GM21528 (cell line): ENCODE measurements around the gene FAM110C.
"Not testable (repeated sequence)": the region's sequence is repeated elsewhere in the genome, so short reads cannot be mapped to it uniquely, and the experiment has no call there.

ENCODE experiments used
- ATAC-seq: cut with Tn5 transposase; IDR thresholded peaks from one replicate; pipeline ENCODE4 v1.9.1; 2021; ENCODE audit warnings: mild to moderate bottlenecking, moderate library complexity; ENCODE audit not compliant: unreplicated experiment, low FRiP score

The FAM110C gene

GRCh38 chr2:45342-46130, 769 bp downstream of the FAM110C start:
- no peak for ATAC-seq

DNA sequence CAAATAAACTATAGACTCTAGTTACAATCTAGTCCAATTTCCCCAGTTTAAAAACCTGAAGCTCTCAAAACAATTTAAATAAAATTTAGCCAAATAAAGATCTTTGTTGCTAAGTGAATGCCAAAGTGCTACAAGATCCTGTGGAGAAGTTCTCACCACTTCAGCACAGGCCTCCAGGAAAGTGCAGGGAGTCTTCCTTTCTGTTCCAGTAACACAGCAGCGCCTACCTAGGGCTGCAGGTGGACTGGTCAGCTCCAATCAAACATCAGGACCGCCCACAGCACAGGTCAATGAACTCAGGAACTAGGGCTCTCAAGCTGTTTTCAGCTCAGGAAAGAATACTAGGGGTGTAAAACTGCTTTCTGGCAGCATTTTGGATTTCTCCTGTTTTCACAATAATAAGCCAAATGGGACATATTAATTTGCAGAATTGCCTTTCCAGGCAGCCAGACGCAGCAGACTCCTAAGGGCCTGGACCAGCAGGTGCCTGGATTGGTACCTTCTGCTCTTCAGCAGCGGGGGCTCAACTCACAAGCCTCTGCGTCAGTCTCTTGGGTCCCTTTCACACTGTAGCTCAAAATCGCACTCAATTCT, 1.5 kb downstream of the FAM110C start:
- ATAC-seq: no peak

- no peak for ATAC-seq
These were observed 3.5 kb downstream of the FAM110C start for GRCh38 chr2:42788-43187.

DNA sequence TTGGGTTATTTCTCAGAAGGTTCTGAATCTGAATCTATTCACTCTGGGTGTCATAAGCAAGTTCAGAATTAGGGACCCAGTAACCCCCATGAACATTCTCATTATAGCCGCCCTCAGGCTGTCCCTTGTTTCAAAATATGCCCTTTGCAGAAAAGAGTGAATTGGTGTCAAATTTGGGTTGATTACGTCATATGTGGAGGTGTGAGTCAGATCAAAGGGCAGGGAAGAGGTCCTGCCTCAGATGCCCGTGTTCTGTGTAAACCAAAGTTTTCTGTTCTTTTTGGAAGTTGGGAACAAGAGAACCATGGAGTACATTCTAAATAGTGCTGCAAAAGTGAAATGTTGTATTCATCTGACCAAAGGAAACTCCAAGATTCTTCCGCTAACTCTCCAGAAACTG, 5.8 kb downstream of the FAM110C start:
- ATAC-seq: no peak

- no peak for ATAC-seq
These were observed 8.2 kb downstream of the FAM110C start for GRCh38 chr2:38155-38554.

GRCh38 chr2:36318-36717, 10.0 kb downstream of the FAM110C start:
- no peak for ATAC-seq

DNA sequence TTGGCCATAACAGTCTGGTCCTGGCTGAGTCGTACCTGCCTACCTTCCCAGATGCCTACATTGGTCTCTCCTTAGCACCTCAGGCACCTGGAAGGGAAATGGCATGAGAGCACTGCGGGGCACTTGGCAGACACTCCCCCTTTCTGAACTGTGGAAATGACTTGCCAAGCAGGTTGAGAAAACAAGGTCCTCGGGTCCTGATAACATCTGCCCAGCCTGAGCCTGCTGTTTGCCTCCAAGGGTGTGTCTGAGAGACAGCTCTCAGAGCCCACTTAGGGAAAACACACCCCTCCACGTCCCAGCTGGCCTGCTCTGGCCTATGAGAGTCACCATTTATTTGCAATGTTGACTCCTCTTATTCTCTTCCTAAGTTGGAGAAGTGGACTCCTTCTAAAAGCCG, 10.5 kb downstream of the FAM110C start:
- ATAC-seq: no peak

- no peak for ATAC-seq
These were observed 12.7 kb downstream of the FAM110C start for GRCh38 chr2:33620-34019.

DNA sequence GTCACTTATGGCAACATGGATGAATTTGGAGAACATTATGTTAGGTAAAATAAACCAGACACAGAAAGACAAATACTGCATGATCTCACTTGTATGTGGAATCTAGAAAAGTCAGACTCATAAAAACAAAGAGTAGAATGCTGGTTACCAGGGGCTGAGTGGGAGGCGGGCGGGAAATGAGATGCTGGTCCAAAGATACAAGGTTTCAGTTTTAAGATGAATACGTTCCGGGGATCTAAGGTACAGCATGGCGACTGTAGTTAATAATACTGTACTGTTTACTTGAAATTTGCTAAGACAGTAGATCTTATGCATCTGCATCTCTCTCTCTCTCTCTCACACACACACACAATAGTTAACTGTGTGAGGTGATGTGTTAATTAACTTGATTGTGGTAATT, 14.2 kb downstream of the FAM110C start:
- ATAC-seq: no peak

- ATAC-seq: no peak
These were observed 17.1 kb downstream of the FAM110C start for GRCh38 chr2:29253-29652.

DNA sequence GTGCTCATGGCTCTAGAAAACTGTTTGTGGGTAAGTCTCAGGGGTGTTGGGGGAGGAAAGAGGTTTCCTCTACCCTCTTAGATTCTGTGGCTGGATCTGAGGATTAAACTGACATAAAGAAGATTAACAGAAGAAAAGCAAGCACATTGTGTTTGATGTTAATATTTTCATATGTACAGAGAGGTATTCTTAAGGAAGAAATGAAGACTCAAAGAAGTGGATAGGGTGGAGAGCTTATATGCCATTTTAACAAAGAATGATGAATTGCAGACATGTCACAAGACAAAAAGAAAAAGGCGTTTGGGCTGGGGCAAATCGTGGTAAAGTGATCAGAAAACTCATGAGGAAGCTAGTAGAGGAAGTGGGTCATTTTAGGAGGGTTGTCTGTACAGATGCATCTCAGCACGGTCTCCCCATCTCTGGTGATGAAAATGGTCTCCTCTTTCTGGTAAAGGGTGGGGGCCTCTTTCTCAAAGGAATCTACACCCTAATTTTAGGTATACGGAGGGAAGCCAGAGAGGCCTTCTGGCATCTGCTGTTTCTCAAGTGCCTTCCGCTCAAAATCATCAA, 17.8 kb downstream of the FAM110C start:
- no peak for ATAC-seq

DNA sequence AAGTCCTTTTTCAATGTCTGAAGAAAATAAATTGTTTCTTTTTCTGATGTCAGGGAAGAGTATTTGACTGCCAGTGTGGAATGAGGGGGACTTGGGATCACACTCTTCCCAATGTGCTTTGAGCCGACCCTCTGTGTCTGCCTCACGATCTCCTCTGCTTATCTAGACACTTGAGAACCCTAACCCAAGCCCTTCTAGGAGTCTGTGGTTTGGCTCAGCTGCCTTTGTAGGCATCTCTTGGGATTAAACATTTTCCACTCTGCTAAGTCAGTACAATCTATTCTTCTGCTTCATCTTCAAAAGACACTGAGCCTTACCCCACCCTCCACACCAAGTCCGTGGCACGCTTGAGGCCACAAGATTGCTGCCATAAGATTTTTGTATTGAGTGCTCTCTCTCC, 19.4 kb downstream of the FAM110C start:
- no peak for ATAC-seq

DNA sequence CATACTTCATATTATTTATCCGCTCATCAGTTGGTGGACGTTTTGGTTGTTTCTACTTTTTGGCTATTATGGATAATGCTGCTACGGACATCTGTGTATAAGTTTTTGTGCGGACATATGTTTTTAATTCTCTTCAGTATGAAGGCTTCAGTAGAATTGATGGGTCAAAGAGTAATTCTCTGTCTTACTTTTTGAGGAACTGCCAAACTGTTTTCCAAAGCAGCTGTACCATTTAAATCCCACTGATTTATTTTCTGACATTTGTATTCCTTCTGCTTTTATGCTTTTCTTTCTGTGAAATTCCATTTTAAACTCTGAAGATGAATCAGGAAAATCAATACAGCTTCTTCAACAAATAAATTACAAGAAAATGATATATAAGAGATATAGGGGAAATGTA, 20.8 kb downstream of the FAM110C start:
- ATAC-seq: no peak

GRCh38 chr2:24591-24990, 21.7 kb downstream of the FAM110C start:
- ATAC-seq: not testable (repeated sequence)

DNA sequence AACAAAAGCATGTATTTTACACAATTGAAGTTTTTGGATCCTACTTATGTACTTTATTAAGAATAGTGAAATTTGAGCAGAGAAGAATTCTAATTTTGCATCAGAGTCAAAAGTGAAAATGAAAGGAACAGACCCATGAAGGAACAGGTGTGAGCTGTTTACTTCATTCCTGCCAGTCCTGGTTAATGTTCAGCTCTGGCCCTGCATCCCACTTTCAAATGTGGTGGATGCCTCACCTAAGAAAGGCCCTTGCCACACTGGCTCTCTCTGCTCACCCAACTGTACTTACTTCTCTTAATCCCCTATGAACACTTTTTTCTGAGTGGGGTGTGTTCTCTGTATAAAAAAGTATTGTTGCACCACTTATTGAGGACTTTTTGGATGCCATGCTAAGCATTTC, 22.2 kb downstream of the FAM110C start:
- peak; percentile 92 for ATAC-seq

DNA sequence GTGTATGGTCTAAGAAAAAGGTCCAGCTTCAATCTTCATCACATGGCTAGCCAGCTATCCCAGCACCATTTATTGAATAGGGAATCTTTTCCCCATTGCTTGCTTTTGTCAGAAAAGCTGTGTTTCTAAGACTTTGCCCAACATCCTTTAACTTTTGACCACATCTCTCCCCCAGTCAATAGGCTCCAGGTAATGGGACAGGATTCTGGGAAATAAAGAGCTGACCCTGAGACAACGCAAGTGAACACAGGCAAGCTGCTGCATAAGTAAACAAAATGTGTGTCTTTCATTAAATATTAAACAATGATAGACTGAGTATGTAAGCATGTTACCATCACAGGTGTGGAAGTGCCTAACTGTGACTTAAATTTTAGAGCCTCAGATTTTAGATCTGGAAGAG, 23.0 kb downstream of the FAM110C start:
- no peak for ATAC-seq

GRCh38 chr2:22244-22643, 24.1 kb downstream of the FAM110C start:
- ATAC-seq: not testable (repeated sequence)

DNA sequence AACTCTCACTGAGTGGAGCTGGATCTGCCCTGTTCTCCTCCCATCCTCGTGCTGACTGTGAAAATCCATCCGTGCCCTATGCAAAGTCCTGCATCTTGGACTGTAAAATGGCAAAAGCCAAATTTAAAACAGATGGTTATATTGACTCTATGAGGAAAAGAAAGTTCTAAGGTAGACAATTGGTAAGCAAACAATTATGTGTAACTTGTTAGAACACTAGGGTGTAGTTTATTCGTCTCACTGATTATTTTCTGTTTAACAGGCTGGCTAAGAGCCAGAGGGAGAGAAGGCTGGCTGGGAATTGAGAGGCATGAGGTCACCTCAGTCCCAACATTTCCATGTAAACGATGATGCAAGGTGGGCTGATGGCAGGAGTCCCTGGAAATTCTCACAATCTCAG, 26.0 kb downstream of the FAM110C start:
- not testable (repeated sequence) for ATAC-seq

DNA sequence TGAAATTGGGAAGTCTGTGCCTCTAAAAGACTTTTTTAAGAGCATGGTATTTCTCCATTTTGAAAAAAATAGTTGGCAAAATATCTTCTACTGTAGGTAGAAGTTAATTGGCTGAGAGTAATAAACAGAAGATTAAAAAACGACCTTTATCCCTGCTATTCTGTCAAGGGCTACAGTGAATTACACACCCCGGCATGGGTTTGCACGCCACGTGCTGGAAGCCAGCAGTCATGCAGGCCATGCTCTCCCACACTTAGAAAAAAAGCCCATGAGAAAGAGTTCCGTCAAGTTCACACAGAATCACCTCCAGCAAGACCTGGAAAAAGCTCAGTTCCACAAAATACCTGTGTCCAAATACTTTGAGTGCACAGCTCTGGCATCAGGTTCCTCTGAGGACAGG, 26.8 kb downstream of the FAM110C start:
- ATAC-seq: no peak

- no peak for ATAC-seq
These were observed 27.7 kb downstream of the FAM110C start for GRCh38 chr2:18402-19271.

GRCh38 chr2:15916-16315, 30.4 kb downstream of the FAM110C start:
- not testable (repeated sequence) for ATAC-seq
